Raji (cell line): Measurements from ENCODE around the gene ZNF160.

Experiments used
- POLR2A ChIP-seq: IDR thresholded peaks from 2 replicates; pipeline ENCODE4 v1.6.1; 2011; ENCODE audit warnings: low read depth, low read length, control low read depth; ENCODE audit not compliant: insufficient read depth

The ZNF160 gene

DNA sequence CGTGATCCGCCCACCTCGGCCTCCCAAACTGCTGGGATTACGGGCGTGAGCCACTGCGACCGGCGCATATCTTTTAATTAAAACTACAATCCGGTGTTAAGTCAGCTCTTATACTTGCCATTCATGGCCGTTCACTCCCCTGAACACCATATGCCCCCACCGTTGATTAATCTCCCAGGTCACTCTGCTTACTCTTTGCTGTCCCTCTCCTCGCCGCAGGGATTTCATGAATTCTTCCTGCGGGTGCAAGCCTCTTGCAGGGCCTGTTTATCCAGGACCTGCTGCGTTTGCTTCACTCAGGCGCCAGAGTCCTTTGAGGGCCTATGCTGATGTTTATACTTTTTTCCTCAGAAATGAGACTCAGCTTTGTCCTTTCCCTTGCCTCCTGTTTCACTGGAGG, 57.7 kb downstream of the ZNF160 start:
- no peak for TF ChIP-seq POLR2A

DNA sequence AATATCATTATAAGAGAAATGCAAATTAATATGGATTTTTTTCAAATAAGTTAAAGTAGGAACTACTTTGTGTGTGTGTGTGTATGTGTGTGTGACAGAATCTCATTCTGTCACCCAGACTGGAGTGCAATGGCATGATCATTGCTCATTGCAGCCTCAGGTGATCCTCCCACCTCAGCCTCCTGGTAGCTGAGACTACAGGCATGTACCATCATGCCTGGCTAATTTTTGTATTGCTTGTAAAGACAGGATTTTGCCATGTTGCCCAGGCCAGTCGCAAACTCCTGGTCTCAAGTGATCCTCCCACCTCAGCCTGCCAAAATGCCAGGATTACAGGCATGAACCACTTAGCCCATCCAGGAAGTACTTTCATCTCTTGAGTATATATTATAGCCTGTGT, 61.9 kb downstream of the ZNF160 start:
- no peak for TF ChIP-seq POLR2A

DNA sequence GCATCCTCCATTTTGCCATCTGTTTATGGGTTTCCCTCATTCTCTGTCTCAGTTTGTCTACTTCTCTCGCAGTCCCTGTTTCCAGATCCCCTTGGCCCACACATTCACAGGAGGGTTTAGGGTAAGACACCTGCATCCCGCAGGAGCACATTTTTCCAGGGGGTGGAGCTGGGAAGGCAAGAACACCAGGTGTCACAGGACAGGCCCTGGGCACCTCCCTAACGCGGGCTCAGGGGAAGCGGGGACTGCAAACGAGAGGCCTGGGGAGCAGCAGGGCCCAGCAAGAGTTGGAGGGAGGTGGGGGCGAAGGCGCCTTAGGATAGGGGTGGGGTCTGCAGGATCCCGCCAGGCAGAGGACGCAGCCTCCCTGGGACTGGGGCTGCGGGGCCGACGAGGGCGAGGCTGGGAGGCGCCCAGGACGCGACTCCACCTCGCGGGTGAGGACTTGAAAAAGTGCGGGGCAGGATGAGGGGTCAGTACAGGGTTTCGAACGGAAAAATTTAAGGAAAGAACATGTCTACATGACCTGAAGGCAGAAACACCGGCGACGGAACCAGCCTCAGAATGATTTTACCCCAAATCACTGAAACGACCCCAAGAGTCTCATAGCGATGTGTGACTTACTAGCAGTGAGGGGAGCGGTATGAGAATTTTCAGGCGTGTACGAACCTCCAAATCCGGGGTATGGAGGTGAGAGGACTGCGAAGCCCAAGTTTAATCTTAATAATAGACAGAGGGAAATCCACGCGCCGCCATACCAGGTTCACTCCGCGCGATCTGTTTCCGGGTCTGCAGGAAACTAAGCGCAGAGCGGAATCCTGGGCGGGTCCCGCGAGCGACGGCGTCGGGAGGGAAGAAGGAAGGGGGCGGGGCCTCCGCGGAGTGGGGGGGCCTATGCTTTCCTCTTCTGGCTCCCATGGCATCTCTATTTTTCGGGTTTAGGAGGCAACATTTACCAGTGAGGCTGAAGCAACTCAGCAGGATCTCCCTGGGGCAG, 65.8 kb downstream of the ZNF160 start:
- no peak for TF ChIP-seq POLR2A

DNA sequence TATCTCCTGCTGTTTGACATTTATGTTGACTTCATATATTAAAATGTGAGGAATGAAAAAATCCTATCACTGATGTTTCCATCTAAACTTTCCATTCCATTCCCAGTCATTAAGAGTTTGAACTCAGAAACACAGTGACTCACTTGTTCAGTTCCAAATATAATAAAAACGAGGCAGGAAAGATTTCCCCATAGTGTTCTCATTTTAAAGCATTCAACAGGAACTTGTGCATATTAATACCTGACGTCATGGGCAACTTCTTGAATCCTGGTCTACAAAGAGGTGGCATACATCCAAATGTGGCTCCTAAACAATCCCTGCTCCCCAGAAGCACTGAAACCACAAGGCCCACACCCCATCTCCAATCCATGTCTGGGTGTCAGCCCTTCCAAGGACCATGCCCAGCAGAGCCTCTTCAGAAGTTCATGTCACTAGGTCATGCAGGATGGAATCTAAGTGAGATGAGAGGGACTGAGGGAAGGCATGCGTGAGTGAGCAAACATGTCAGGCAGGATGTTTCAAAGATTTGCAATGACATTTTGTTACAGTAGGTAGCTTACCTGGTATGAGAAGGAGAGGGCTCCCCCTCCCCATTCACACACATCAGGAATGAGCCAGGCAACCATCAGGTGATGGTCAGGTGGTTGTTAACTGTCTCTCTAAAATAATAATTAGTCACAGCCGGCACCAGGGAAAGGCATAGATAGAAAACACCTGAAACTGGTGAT, 68.1 kb downstream of the ZNF160 start:
- no peak for TF ChIP-seq POLR2A

DNA sequence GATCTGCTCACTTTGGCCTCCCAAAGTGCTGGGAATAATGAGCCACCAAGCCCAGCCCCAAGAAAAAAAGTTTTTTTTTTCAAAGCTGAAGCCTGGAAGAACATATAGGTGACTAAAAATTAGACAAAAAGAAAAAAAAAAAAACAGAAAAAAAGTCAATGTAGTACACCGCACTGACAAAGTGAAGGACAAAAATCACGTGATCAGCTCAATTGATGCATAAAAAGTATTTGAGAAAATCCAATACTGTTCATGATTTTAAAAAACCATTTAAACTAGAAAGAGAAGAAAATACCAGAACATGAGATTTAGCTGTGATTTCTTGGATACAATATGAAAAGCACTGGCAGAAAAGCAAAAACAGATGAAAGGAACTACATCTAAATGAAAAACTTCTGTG, 69.2 kb downstream of the ZNF160 start:
- TF ChIP-seq POLR2A: no peak

DNA sequence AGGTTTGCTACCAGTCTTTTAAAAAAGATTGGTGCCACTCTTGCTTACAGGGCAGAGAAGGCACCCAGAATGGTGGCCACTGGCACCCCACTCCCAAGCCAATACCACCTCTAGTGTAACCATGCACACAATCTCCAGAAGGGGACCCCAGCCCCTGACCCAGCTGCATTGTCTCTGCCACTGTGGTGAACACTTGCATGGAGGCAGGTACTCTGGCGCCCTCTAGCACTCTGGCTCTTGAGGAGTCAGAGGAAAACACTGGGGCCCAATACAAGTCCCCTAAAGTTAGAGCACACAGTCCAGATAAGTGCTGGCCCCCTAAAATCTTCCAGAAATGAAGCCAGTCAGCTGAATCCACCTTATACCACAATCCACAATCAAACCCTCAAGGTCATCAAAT, 83.5 kb downstream of the ZNF160 start:
- TF ChIP-seq POLR2A: no peak
